SH-SY5Y (cell line): ENCODE measurements around the gene IQGAP1.

Source experiments
- GATA2 ChIP-seq: IDR thresholded peaks from 2 replicates; pipeline ENCODE4 v1.6.1; 2011; ENCODE audit warnings: mild to moderate bottlenecking, low read depth, low read length
- GATA3 ChIP-seq: IDR thresholded peaks from 2 replicates; pipeline ENCODE4 v1.6.1; 2011; ENCODE audit warnings: low read depth, mild to moderate bottlenecking, low read length, moderate library complexity

The IQGAP1 gene

GRCh38 chr15:90360746-90361145, 27.3 kb upstream of the IQGAP1 start:
- TF ChIP-seq GATA3 = no peak
- no peak for TF ChIP-seq GATA2

GRCh38 chr15:90362936-90363212, 25.2 kb upstream of the IQGAP1 start:
- TF ChIP-seq GATA2 = no peak
- TF ChIP-seq GATA3 = no peak

- TF ChIP-seq GATA2 (no peak), GATA3 (no peak)
Observed at GRCh38 chr15:90364251-90364650, 23.8 kb upstream of the IQGAP1 start.

GRCh38 chr15:90365414-90366055, 22.5 kb upstream of the IQGAP1 start:
- TF ChIP-seq GATA2 (no peak), GATA3 (no peak)

GRCh38 chr15:90367576-90367975, 20.5 kb upstream of the IQGAP1 start:
- TF ChIP-seq GATA3 (no peak), GATA2 (no peak)

GRCh38 chr15:90375071-90375470, 13.0 kb upstream of the IQGAP1 start:
- TF ChIP-seq GATA3 (no peak), GATA2 (no peak)

- no peak for TF ChIP-seq GATA3
- no peak for TF ChIP-seq GATA2
Observed at GRCh38 chr15:90376789-90377188, 11.3 kb upstream of the IQGAP1 start.

- no peak for TF ChIP-seq GATA3
- no peak for TF ChIP-seq GATA2
Observed at GRCh38 chr15:90379263-90379662, 8.8 kb upstream of the IQGAP1 start.

GRCh38 chr15:90381515-90381914, 6.5 kb upstream of the IQGAP1 start:
- TF ChIP-seq GATA2 (no peak), GATA3 (no peak)

- TF ChIP-seq GATA3 (no peak), GATA2 (no peak)
Observed at GRCh38 chr15:90382320-90382719, 5.7 kb upstream of the IQGAP1 start.

- TF ChIP-seq GATA3 = no peak
- TF ChIP-seq GATA2 = no peak
Observed at GRCh38 chr15:90386221-90386620, 1.8 kb upstream of the IQGAP1 start.

GRCh38 chr15:90388462-90389380, 679 bp downstream of the IQGAP1 start:
- TF ChIP-seq GATA3 (no peak), GATA2 (no peak)

- TF ChIP-seq GATA3 = no peak
- TF ChIP-seq GATA2 = no peak
Observed at GRCh38 chr15:90389513-90389912, 1.5 kb downstream of the IQGAP1 start.

GRCh38 chr15:90393040-90393439, 5.0 kb downstream of the IQGAP1 start:
- TF ChIP-seq GATA2 (no peak), GATA3 (no peak)

GRCh38 chr15:90394074-90394473, 6.0 kb downstream of the IQGAP1 start:
- TF ChIP-seq GATA2 (no peak), GATA3 (no peak)

- no peak for TF ChIP-seq GATA3
- TF ChIP-seq GATA2 = no peak
Observed at GRCh38 chr15:90394748-90395442, 6.9 kb downstream of the IQGAP1 start.
